A549 treated with AZD9567 at 1 μM for 4 hours (cell line): ENCODE data around the gene CELF2. TPM values are rescaled to one million over a fixed set of nuclear protein-coding genes. Genes with fewer than 3 reads are reported as not detected.

ENCODE experiments used
- total RNA-seq: library from RNA; stranded (reverse); fragments of 200-300 nt; extraction: Qiagen RNA extraction; gene quantifications from 5 replicates; pipeline ENCODE4 v1.2.3, GENCODE V29; 2022; ENCODE audit not compliant: insufficient read depth

Gene CELF2
- 0.01 to 0.07 TPM (median 0.05 TPM) in 4 of 5 replicates, not detected in the other for total RNA-seq

DNA sequence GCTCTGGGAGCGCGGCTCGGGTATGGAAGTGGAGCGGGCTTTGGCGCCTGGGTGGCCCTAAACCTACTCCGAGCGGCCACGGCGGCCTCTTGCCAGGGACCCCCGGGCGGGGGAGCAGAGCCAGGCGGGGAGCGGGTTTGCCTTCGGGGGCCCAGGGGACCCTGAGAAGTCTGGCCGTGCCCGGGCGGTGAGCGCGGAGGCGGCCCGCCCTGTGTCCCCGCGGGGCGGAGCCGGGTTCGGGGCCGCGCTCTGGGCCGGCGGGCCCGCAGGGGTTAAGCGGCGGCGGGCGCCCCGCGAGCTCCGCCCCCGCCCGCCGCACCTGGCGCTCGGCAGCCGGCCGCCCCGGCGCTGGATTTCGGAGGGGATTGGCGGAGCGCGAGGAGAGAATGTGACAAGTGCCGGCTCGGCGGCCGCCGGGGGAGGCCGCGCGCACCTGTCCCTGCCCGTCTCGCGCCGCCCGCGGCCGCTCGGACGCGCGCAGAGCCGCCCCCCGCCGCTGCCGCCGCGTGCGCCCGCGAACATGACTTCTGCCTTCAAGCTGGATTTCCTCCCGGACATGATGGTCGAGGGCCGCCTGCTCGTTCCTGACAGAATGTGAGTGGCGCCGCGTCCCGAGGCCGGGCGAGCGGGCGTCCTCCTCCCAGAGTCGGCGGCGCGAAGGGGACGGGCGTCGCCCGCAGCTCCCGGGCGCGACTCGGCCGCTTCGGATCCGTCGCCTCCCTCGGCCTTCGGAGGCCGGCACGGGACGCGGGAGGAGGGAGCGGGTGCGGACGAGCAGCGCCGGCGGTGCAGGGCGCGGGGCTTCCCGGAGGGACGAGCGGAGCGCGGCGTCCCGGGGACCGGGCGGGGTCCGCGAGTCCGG is at the start of gene CELF2:
TSS of gene CELF2 (plus strand) at position 303 of the 862 bp plus-strand sequence. CDS start at position 521, 218 bp downstream.

